Stomach (tissue), 4 donors: ENCODE results near the gene SRCIN1.

ENCODE experiments used
- POLR2A ChIP-seq, 4 donors: fragments of 450-650 bp; IDR thresholded peaks; one replicate each; pipeline ENCODE4 v1.6.1; 2016; ENCODE audit warnings: antibody characterized with exemption in 4 of 4, control low read depth in 2 of 4, mild to moderate bottlenecking in 1 of 4, moderate library complexity in 1 of 4
- TF ChIP-seq, protein P1 (sequence below), 7 experiments: fragments of 450-650 bp in 4 of 7; fragments of 200-600 bp in 3 of 7; sonication (generic) in 3 of 7; IDR thresholded peaks; one replicate each; pipeline ENCODE4 v1.5.1; 2016 to 2019; ENCODE audit warnings: antibody characterized with exemption in 7 of 7, control low read depth in 2 of 7, mild to moderate bottlenecking in 1 of 7

DNA sequence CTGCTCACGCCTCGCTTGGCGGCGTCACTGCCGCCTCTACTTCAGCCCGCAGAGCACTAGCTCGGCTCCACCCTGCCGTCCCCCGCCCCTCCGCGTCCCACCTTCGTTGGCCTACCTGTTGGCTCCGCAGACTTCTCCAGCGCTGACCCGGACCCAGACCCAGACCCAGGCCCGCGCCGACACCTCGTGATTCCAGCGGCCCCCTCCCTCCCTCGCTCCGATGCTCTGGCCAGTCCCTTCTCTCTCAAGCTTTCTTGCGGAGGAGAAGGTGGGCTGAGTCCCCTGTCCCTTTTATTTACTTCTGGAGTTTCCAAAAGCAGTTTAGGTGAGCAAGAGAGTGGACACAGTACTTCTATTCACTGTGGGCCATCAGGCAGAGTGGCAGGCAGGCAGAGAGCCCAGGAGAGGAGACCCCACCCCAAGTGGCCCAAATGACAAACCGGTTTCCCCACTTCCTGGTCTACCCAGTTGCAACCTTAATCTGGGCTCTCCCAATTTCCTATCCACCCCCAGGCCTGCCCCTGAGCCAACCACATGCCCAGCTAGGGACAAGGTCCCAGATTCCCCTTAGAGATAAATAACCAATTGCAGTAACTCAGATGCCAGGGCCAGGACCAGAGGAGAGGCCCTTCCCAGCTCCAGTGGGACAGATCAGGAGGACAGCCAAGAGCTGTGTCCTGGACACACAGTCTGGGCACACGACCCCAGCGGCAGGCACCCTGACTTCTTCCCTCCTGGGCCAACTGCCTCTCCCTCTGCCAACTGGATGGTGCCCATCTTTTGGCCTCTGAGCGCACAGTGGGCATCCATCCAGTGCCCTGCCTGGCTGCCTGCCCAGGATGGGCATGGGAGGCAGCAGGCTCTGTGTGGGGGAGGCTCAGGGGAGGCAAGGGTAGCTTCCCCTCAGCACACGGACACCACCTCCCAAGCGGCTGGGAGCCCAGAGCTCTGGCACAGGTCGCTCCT lies 1.2 kb upstream of the SRCIN1 start:
- TF ChIP-seq POLR2A (IDR thresholded peaks at IDR 0.05) = no peak
- TF ChIP-seq, protein P1, sequence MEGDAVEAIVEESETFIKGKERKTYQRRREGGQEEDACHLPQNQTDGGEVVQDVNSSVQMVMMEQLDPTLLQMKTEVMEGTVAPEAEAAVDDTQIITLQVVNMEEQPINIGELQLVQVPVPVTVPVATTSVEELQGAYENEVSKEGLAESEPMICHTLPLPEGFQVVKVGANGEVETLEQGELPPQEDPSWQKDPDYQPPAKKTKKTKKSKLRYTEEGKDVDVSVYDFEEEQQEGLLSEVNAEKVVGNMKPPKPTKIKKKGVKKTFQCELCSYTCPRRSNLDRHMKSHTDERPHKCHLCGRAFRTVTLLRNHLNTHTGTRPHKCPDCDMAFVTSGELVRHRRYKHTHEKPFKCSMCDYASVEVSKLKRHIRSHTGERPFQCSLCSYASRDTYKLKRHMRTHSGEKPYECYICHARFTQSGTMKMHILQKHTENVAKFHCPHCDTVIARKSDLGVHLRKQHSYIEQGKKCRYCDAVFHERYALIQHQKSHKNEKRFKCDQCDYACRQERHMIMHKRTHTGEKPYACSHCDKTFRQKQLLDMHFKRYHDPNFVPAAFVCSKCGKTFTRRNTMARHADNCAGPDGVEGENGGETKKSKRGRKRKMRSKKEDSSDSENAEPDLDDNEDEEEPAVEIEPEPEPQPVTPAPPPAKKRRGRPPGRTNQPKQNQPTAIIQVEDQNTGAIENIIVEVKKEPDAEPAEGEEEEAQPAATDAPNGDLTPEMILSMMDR (IDR thresholded peaks at IDR 0.05) = peak in 1 of 7 experiments; percentile 36
